Measurements from ENCODE around the gene SHROOM1.

SHROOM1 gene

DNA sequence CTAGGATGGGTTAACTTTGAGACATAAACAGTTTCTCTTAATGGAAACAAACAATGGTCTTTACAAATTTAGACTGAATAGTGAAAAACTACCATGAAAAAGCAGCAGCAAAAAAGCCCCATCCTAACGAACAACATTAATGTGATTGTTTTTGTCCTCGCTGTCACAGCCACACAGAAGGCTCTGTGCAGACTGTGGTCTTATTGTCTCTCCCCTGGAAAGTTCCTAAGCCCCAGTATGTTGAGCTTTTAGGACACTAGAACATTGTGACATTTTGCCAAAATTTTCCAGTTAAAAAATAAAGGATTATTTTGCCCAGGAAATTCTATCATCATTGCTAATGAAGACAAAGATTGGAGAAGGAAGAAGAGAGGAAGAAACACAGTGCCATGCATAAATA is 29.9 kb downstream of the SHROOM1 start:
- in situ Hi-C loops (cut with MboI; ENCODE audit: low sequenced_read_pairs, unreplicated experiment): no loop called here
- no peak for DNase-seq (ENCODE audit: low spot score)
- TF ChIP-seq, protein P1, sequence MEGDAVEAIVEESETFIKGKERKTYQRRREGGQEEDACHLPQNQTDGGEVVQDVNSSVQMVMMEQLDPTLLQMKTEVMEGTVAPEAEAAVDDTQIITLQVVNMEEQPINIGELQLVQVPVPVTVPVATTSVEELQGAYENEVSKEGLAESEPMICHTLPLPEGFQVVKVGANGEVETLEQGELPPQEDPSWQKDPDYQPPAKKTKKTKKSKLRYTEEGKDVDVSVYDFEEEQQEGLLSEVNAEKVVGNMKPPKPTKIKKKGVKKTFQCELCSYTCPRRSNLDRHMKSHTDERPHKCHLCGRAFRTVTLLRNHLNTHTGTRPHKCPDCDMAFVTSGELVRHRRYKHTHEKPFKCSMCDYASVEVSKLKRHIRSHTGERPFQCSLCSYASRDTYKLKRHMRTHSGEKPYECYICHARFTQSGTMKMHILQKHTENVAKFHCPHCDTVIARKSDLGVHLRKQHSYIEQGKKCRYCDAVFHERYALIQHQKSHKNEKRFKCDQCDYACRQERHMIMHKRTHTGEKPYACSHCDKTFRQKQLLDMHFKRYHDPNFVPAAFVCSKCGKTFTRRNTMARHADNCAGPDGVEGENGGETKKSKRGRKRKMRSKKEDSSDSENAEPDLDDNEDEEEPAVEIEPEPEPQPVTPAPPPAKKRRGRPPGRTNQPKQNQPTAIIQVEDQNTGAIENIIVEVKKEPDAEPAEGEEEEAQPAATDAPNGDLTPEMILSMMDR (IDR thresholded peaks at IDR 0.05; ENCODE audit: borderline replicate concordance, control extremely low read depth, extremely low read depth, insufficient read depth, missing control alignments): no peak

DNA sequence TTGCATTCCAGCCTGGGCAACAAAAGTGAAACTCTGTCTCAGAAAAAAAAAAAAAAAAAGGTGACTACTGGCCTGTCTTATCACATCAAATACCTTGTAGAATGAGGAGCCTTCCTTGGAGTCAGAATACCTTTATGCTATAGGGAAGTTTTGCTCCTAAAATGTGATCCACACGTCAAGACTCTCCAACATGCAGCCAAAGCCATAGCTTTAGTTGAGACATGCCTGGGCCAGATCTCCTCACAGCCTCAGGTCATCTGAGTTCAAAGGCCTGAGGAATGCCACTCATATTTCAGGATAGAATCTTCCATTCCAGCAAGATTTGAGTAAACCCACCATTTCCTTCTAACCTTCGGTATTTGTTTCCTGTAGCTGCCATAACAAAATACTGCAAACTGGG is 31.1 kb downstream of the SHROOM1 start:
- in situ Hi-C loops (cut with MboI; ENCODE audit: low sequenced_read_pairs, unreplicated experiment): no loop called here

GRCh38 chr5:132797651-132798050 is 32.8 kb downstream of the SHROOM1 start:
- in situ Hi-C loops (cut with MboI; ENCODE audit: low sequenced_read_pairs, unreplicated experiment): no loop called here
- DNase-seq (ENCODE audit: low spot score): no peak
- TF ChIP-seq, protein P1 (IDR thresholded peaks at IDR 0.05; ENCODE audit: borderline replicate concordance, control extremely low read depth, extremely low read depth, insufficient read depth, missing control alignments): no peak

More for the DNA sequence above, 31.1 kb downstream of the SHROOM1 start:
- no peak for DNase-seq (ENCODE audit: low spot score)
- TF ChIP-seq, protein P1 (IDR thresholded peaks at IDR 0.05; ENCODE audit: borderline replicate concordance, control extremely low read depth, extremely low read depth, insufficient read depth, missing control alignments): no peak

GRCh38 chr5:132791026-132791425 is 39.4 kb downstream of the SHROOM1 start:
- TF ChIP-seq, protein P1 (IDR thresholded peaks at IDR 0.05; ENCODE audit: borderline replicate concordance, control extremely low read depth, extremely low read depth, insufficient read depth, missing control alignments): no peak
- no peak for DNase-seq (ENCODE audit: low spot score)
- in situ Hi-C loops (cut with MboI; ENCODE audit: low sequenced_read_pairs, unreplicated experiment): no loop called here

- DNase-seq (ENCODE audit: low spot score): no peak
- in situ Hi-C loops (cut with MboI; ENCODE audit: low sequenced_read_pairs, unreplicated experiment): no loop called here
- TF ChIP-seq, protein P1 (IDR thresholded peaks at IDR 0.05; ENCODE audit: borderline replicate concordance, control extremely low read depth, extremely low read depth, insufficient read depth, missing control alignments): no peak
These were observed 40.1 kb downstream of the SHROOM1 start for GRCh38 chr5:132790201-132790865.

GRCh38 chr5:132788990-132789886 is 41.2 kb downstream of the SHROOM1 start:
- DNase-seq (ENCODE audit: low spot score): no peak
- TF ChIP-seq, protein P1 (IDR thresholded peaks at IDR 0.05; ENCODE audit: borderline replicate concordance, control extremely low read depth, extremely low read depth, insufficient read depth, missing control alignments): no peak
- in situ Hi-C loops (cut with MboI; ENCODE audit: low sequenced_read_pairs, unreplicated experiment): no loop called here
